ENCODE data around the gene CACNA2D1.

DNA sequence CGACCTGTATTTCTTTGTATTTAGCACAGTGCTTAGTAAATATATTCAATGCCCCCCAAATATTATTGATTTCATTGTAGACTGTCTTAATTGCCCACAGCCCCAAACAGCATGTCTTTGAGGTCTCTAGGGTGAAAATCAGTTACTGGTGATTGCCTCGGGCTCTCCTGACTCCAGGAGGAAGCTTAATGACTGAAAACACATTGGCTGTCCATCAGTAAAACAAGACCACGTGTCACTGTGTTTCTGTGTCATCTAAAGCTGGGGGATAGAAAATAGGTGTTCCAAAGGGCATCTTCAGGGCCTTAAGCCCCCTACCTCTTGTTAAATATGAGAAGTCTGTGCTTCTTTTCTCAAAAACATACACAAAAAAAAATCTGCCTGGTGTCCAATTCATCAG is 67.9 kb downstream of the CACNA2D1 start:
- no peak for TF ChIP-seq POLR2AphosphoS5 (IDR thresholded peaks at IDR 0.05; ENCODE audit: low read depth, low read length)
- no peak for TF ChIP-seq TAF1 (IDR thresholded peaks at IDR 0.05; ENCODE audit: borderline replicate concordance, insufficient read depth, low read length)
- TF ChIP-seq, protein P1, sequence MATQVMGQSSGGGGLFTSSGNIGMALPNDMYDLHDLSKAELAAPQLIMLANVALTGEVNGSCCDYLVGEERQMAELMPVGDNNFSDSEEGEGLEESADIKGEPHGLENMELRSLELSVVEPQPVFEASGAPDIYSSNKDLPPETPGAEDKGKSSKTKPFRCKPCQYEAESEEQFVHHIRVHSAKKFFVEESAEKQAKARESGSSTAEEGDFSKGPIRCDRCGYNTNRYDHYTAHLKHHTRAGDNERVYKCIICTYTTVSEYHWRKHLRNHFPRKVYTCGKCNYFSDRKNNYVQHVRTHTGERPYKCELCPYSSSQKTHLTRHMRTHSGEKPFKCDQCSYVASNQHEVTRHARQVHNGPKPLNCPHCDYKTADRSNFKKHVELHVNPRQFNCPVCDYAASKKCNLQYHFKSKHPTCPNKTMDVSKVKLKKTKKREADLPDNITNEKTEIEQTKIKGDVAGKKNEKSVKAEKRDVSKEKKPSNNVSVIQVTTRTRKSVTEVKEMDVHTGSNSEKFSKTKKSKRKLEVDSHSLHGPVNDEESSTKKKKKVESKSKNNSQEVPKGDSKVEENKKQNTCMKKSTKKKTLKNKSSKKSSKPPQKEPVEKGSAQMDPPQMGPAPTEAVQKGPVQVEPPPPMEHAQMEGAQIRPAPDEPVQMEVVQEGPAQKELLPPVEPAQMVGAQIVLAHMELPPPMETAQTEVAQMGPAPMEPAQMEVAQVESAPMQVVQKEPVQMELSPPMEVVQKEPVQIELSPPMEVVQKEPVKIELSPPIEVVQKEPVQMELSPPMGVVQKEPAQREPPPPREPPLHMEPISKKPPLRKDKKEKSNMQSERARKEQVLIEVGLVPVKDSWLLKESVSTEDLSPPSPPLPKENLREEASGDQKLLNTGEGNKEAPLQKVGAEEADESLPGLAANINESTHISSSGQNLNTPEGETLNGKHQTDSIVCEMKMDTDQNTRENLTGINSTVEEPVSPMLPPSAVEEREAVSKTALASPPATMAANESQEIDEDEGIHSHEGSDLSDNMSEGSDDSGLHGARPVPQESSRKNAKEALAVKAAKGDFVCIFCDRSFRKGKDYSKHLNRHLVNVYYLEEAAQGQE (IDR thresholded peaks at IDR 0.05; ENCODE audit: insufficient read depth in 1 of 2, low read depth in 2 of 2, low read length in 2 of 2): no peak
- no peak for TF ChIP-seq FOXP2 (optimal IDR thresholded peaks at IDR 0.05; ENCODE audit: borderline replicate concordance, extremely low read depth, extremely low read length, insufficient read depth)
